ENCODE data around the gene KLHL25.
"Not testable (repeated sequence)": the region's sequence is repeated elsewhere in the genome, so short reads cannot be mapped to it uniquely, and the experiment has no call there.

Gene KLHL25
- total RNA-seq, result 24.8 reads per million, percentile 52 among the genes with 10 or more reads in this experiment

DNA sequence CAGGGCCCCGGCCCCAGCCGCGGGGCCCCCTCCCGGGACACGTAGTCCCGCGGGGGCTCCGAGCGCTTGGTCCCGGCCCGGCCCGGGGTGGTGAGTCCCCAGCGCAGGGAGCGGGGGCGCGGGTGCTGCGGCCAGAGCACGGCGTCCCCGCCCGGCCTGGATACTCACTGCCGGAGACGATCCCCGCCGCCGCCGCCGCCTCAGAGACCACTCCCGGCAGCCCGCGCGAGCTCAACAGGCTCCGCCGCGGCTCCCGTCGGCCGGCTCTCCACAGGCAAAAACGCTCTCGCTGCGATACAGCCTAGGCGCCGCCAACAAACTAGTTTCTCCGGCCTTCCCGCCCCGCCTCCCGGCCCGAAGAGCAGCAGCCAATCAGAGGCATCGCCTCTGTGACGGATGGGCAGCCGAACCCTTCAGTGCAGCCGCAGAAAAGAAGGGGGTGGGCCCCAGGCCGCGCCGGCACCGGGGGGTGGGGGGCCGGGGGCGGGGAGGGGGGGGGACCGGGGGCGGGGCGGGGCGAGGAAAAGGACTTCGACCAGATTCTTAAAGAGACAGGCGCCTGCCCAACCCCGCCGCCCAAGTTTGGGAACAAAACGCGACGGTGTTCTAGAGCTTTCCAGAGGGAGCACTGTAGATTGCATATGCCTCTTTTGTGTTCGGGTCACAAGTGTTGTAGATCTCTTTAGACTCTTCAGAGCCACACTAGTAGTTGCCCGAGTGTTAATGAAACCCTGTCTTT lies at the start of gene KLHL25:
KLHL25 (minus strand) TSS at position 328 of the 739 bp plus-strand sequence. CDS start 25,115 bp downstream, outside the sequence.
- peak; percentile 89 for DNase-seq

GRCh38 chr15:85840802-85841152 lies 46.1 kb upstream of the KLHL25 start:
- DNase-seq, result no peak

DNA sequence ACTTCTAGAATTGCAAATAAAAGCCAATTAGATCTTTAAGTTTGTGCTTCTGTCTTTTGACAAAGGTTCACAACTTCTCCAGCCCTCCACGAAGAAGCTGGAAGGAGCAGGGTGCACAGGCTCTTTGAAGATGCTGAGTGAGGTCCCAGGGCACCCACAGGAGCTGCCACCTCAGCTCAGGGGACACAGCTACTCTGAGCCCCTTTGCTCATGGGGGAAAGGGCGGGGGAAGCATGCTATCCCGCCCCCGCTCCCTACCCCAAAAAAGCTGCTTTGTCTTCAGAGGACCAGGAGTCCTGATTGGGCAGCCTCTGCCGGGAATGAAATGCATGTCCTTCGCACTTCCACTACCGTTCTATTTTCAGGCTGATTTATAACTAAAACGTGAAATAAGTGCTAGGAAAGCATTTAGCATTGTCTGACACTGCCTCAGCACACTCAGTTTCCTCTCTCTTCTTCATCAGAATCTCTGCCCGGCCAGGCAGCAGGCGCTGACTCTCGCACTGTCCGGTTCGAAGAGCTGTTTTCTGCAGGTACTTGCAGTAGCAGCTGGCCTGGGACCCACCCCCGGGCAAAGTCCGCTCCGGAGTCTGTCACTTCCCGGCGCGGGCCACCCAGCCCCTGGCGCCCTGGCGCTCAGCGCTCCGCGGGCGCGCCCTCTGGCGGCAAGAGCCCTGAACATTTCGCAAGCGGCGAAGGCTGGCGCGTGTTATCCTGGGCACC lies 45.5 kb upstream of the KLHL25 start:
- DNase-seq, result peak; percentile 66

GRCh38 chr15:85839643-85840042 lies 44.9 kb upstream of the KLHL25 start:
- no peak for DNase-seq

DNA sequence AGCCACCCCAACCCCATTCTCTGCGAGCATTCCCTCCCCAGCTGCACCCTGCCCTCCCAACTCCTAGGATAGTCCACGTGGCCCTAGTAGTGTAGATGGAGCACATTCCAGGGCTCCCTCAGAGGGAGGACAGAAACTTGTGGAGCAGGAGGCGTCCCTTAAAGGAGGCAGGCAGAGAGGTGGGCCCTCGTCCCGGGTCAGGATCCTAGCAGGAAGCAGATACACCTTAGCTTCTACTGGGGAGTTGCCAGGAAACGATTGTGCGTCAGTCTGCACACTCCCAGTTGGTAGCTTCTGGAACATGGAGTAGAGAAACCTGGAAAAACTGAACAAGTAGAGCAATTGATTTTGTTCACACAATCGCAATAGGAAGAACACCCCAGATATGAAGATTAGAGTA lies 43.9 kb upstream of the KLHL25 start:
- no peak for DNase-seq

GRCh38 chr15:85837881-85838280 lies 43.2 kb upstream of the KLHL25 start:
- DNase-seq, result no peak

- no peak for DNase-seq
These were observed 42.3 kb upstream of the KLHL25 start for GRCh38 chr15:85837011-85837433.

DNA sequence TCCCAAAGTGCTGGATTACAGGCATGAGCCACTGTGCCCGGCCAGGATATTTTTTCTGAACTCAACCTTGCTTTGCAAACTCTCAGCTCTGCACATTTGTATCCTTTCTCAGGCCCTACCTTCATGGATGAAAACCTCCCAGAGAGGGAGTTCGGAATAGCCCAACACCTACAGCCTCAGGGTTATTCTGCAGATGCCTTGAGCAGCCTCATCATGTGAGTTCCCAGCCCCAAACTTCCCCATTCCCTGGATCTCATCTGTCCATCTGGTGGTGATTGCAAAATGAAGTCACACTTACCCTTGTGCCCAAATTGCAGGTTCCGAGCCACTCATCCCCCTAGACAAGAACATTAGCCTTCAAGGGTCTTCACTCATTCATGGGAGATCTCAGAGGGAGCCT lies 39.9 kb upstream of the KLHL25 start:
- DNase-seq, result no peak

DNA sequence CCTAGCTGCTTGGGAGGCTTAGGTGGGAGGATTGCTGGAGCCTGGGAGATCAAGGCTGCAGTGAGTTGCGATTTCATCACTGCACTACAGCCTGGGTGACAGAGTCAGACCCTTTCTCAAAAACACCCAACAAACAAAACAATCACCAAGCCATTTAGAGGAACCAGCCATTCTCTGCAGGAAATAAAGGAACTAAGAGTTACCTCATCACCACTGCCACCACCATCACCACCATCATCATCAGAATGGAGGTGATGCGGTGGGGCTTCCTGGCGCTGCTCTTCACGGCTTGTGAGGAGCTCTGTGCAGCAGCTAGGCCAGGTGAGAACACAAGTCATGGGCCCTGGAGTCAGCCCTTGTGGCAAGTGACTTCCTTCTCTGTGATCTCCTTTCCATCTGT lies 37.7 kb upstream of the KLHL25 start:
- no peak for DNase-seq

- DNase-seq, result peak; percentile 7
These were observed 36.8 kb upstream of the KLHL25 start for GRCh38 chr15:85831415-85832113.

GRCh38 chr15:85829754-85830153 lies 35.0 kb upstream of the KLHL25 start:
- DNase-seq, result not testable (repeated sequence)

DNA sequence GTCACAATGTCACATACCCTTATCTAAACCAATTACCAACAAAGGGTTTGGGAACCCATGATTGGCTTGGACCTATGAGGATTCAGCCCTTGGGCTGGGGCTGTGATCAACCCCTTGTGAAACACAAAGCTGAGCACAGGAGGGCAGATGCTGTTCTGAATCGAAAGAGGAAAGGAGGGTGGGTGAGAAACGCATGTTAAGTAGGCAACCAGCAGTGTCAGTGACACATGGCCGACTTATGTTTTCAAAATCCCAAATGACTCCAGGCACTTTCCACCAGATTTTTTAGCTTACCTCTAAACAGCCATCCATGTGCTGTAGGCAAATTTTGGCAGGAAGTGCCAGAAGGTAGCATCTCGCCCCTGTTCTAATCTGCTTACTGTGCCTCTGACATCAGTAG lies 34.1 kb upstream of the KLHL25 start:
- DNase-seq, result no peak

- no peak for DNase-seq
These were observed 33.4 kb upstream of the KLHL25 start for GRCh38 chr15:85828126-85828525.

- no peak for DNase-seq
These were observed 32.2 kb upstream of the KLHL25 start for GRCh38 chr15:85826756-85827515.

GRCh38 chr15:85825719-85826118 lies 31.0 kb upstream of the KLHL25 start:
- no peak for DNase-seq

DNA sequence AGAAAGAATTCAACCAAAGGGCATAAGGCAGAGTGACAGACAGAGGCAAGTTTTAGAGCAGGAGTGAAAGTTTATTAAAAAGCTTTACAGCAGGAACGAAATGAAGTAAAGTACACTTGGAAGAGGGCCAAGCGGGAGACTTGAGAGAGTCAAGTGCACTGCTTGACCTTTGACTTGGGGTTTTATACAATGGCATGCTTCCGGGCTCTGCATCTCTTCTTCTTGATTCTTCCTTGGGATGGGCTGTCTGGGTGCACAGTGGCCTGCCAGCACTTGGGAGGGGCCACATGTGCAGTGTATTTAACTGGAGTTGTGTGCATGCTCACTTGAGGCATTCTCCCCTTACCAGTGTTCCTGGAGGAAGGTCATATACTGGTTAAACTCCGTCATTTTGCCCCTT lies 30.4 kb upstream of the KLHL25 start:
- no peak for DNase-seq

GRCh38 chr15:85821545-85821944 lies 26.8 kb upstream of the KLHL25 start:
- no peak for DNase-seq

DNA sequence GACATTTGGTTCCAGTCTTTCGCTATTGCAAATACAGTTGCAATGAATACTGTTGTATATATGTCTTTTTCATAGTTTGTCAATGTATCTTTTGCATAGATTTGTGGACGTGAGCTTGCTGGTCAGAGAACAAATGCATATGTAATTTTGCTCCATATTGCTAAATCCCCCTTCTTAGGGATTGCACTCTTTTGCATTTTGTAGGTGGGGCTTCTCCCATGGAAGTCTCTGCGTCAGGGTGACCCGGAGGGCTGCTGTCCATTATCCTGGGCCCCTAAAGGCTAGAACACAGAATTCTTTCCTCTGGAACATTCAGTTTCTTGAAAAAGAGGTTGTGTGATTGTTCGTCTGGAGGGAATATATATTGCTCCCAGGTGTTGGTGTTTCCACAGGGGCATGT lies 25.2 kb upstream of the KLHL25 start:
- DNase-seq, result no peak

DNA sequence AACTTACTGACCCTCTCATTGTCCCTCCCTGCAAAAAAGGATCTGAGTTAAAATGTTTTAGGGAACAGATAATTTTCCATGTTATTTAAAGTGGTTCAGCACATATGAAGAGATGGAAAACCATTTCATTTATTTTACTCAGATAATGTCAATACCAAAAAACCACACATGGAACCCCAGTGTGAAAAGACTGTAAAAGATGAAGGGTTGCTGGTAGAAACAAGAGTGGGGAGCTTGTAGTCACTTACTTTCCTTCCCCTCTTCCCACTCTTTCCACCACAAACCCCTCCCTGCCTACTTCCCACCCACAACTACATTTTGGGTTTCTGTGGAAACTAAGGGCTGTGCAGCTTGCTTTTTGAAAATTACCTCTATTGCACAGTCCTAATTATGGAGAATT lies 18.5 kb upstream of the KLHL25 start:
- DNase-seq, result no peak

DNA sequence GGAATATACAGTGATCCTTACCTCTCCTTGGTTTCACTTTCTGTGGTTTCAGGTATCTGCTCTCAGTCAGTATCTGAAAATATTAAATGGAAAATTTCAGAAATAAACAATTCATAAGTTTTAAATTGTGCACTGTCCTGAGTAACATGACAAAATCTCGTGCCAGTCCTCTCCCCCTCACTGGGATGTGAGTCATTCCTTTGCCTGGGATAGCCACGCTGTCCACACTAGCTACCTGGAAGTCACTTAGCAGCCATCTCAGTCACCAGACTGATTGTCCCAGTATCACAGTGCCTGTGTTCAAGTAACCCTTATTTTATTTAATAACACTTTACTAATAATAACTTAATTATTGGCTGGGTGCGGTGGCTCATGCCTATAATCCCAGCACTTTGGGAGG lies 15.3 kb upstream of the KLHL25 start:
- DNase-seq, result no peak

DNA sequence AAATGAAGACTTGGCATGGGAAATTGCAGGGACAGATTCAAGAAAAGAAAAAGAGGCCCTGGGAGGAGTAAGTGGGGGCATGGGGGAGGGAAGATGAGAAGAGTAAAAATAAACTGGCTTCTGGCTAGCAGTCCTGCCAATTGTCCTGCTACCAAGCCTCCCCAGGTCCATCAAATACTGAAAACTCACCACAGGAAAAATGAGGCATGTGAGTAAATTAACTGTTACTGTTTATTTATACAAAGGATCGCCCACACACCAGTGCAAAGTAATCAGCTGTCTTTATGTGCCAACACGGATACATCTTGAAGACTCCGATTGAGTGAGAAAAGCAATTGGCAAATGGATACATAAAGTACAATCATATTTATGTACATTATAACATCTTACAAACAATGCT lies 10.7 kb upstream of the KLHL25 start:
- DNase-seq, result no peak

DNA sequence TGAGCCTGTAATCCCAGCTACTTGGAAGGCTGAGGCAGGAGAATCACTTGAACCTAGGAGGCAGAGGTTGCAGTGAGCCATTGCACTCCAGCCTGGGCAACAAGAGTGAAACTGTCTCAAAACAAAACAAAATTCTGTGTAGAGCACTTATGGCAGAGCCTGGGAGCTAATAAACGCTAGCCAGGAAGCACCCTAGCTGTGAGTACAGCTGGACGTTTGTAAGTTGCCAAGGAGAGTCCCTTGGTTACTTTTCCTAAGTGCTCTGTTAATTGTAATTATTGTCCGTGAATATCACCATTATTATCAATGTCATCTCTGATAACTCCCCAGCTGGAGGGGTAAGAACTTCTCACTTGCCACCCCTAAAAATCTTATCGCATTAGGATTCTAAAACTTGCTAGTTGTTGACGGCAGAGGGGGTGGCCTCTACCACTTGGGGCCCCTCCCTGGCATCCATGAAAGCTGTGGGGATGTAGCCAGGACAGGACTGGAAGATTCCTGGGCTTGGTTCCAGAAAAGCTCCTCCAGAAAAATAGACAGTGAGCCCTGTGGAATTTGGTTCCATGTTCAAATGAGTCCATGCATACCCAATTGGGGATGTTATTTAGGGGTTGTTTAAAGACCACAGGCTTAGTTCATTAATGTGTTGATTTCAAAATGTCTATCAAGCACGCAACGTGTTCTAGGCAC lies 9.9 kb upstream of the KLHL25 start:
- no peak for DNase-seq
